CD4-positive, alpha-beta T cell (primary cell): Measurements from ENCODE around the gene ZNF385B. TPM values are rescaled to one million over a fixed set of nuclear protein-coding genes. Genes with fewer than 3 reads are reported as not detected.

ENCODE experiments used
- ATAC-seq: fragments of 200-7000 bp; cut with Tn5 transposase; one replicate; pipeline ENCODE4 v1.10.0; 2022; ENCODE audit warnings: mild to moderate bottlenecking; ENCODE audit not compliant: poor library complexity
- CTCF ChIA-PET: fragments of 350-600 bp; sonication (Branson Sonifier 250); formaldehyde crosslinking; loops from one replicate; lab custom pipeline; 2021; ENCODE audit warnings: antibody characterized with exemption, inconsistent platforms; lab: Charles Lee
- POLR2A ChIA-PET: fragments of 350-600 bp; sonication (Branson Sonifier 250); formaldehyde crosslinking; loops from one replicate; lab custom pipeline; 2021; ENCODE audit warnings: antibody characterized with exemption, inconsistent platforms; lab: Charles Lee
- DNase-seq, 14 experiments: peaks; one replicate each; pipeline ENCODE4 v3.0.0-alpha.2; 2013 to 2020; ENCODE audit warnings: mixed read lengths in 2 of 14
- H3K27ac ChIP-seq, 2 donors: one replicate each; pipeline versions ENCODE4 v1.5.1 to v1.7.0; 2013; ENCODE audit warnings: low read length in 2 of 2, low read depth in 1 of 2, mild to moderate bottlenecking in 1 of 2
- H3K27me3 ChIP-seq, 2 experiments: 1 replicate in 1 of 2; 2 replicates in 1 of 2; pipeline versions ENCODE4 v1.6.1 to v1.7.0; 2013; ENCODE audit warnings: low read length in 2 of 2, control low read depth in 1 of 2, mild to moderate bottlenecking in 1 of 2, moderate library complexity in 1 of 2; ENCODE audit not compliant: insufficient read depth in 2 of 2, control insufficient read depth in 1 of 2
- H3K36me3 ChIP-seq: one replicate; pipeline ENCODE4 v1.6.1; 2013; ENCODE audit warnings: low read length, control low read depth; ENCODE audit not compliant: insufficient read depth
- H3K4me1 ChIP-seq: one replicate; pipeline ENCODE4 v1.6.1; 2013; ENCODE audit warnings: low read length, control low read depth; ENCODE audit not compliant: insufficient read depth
- H3K4me3 ChIP-seq: one replicate; pipeline ENCODE4 v1.5.1; 2013; ENCODE audit warnings: mild to moderate bottlenecking, low read length, moderate library complexity
- H3K9me3 ChIP-seq, 2 experiments: 1 replicate in 1 of 2; 2 replicates in 1 of 2; pipeline versions ENCODE4 v1.6.1 to v1.7.0; 2013; ENCODE audit warnings: low read length in 2 of 2, mild to moderate bottlenecking in 2 of 2, control low read depth in 1 of 2, moderate library complexity in 1 of 2; ENCODE audit not compliant: control insufficient read depth in 1 of 2, insufficient read depth in 1 of 2
- H3K27ac Mint-ChIP-seq: one replicate; pipeline ENCODE4 v1.8.0; 2020; ENCODE audit warnings: mixed read lengths
- H3K27me3 Mint-ChIP-seq: one replicate; pipeline ENCODE4 v1.8.0; 2021; ENCODE audit warnings: mixed read lengths
- H3K36me3 Mint-ChIP-seq: one replicate; pipeline ENCODE4 v1.8.0; 2021; ENCODE audit warnings: low read depth, mixed read lengths
- H3K4me1 Mint-ChIP-seq: one replicate; pipeline ENCODE4 v1.8.0; 2021; ENCODE audit warnings: low read depth, mixed read lengths
- H3K4me3 Mint-ChIP-seq: one replicate; pipeline ENCODE4 v1.8.0; 2020; ENCODE audit warnings: mild to moderate bottlenecking, mixed read lengths
- H3K9me3 Mint-ChIP-seq: one replicate; pipeline ENCODE4 v1.8.0; 2020; ENCODE audit warnings: mixed read lengths
- intact Hi-C, 2 experiments: fragments of 100-400 bp; cut with DNase I in 1 of 2; cut with micrococcal nuclease in 1 of 2; formaldehyde crosslinking; loops; one replicate each; pipeline versions ENCODE4 v1.15.1 to v1.9.0; 2023 to 2025; cut with DNase I, micrococcal nuclease
- total RNA-seq, 174 experiments: library from RNA in 2 of 174; stranded (reverse) in 2 of 174; gene quantifications; one replicate each; pipeline ENCODE4 v1.2.3 and lab custom pipeline; 2021 to 2026
- TF ChIP-seq, protein P1 (sequence below): fragments of 200-600 bp; IDR thresholded peaks from one replicate; pipeline ENCODE4 v1.8.0; 2022; ENCODE audit warnings: antibody characterized with exemption, mild to moderate bottlenecking

The ZNF385B gene
- total RNA-seq, 2 experiments from 2014 or later: not detected

- no peak for DNase-seq
- Mint-ChIP-seq H3K9me3 (no peaks in the 10 kb centered on the region), H3K4me1 (no peaks in the 10 kb centered on the region), H3K27ac (no peak overlapping the region), H3K4me3 (no peak overlapping the region), H3K27me3 (peaks cover 12% of the 10 kb centered on the region), H3K36me3 (no peaks in the 10 kb centered on the region)
- Histone ChIP-seq H3K27me3 (no peaks in the 10 kb centered on the region), H3K4me1 (no peaks in the 10 kb centered on the region), H3K9me3 (no peaks in the 10 kb centered on the region), H3K36me3 (no peaks in the 10 kb centered on the region), H3K4me3 (no peak overlapping the region), H3K27ac (no peak overlapping the region)
- intact Hi-C loops: no loop called here
- ATAC-seq: no peak
- POLR2A ChIA-PET: no interaction called here
- TF ChIP-seq, protein P1, sequence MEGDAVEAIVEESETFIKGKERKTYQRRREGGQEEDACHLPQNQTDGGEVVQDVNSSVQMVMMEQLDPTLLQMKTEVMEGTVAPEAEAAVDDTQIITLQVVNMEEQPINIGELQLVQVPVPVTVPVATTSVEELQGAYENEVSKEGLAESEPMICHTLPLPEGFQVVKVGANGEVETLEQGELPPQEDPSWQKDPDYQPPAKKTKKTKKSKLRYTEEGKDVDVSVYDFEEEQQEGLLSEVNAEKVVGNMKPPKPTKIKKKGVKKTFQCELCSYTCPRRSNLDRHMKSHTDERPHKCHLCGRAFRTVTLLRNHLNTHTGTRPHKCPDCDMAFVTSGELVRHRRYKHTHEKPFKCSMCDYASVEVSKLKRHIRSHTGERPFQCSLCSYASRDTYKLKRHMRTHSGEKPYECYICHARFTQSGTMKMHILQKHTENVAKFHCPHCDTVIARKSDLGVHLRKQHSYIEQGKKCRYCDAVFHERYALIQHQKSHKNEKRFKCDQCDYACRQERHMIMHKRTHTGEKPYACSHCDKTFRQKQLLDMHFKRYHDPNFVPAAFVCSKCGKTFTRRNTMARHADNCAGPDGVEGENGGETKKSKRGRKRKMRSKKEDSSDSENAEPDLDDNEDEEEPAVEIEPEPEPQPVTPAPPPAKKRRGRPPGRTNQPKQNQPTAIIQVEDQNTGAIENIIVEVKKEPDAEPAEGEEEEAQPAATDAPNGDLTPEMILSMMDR: no peak
- CTCF ChIA-PET: no interaction called here
Measured at GRCh38 chr2:179470992-179471391, 390.4 kb downstream of the ZNF385B start.

DNA sequence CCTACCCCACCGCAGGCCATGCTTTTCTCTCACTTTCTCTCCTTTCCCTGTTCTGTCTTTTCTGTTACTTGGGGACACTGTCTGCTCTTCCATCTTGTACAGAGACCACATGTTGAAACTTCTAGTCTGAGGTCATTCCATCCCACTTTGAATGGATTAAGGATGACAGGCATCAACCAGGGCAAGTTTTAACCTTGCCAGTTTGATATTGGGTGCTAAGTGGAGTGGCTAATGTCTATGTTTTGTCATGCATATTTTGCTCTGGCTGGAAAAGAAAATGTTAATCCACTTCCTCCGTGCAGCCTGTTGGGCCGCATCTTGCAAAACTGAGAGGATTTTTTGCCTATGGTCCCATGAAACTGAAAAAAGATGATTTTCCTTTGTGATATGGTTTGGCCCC lies 391.3 kb downstream of the ZNF385B start:
- Mint-ChIP-seq H3K27me3 (peaks cover 15% of the 10 kb centered on the region), H3K36me3 (no peaks in the 10 kb centered on the region), H3K4me3 (no peak overlapping the region), H3K27ac (no peak overlapping the region), H3K4me1 (no peaks in the 10 kb centered on the region), H3K9me3 (no peaks in the 10 kb centered on the region)
- DNase-seq: no peak
- ATAC-seq: no peak
- CTCF ChIA-PET: no interaction called here
- Histone ChIP-seq H3K27me3 (no peaks in the 10 kb centered on the region), H3K27ac (no peak overlapping the region), H3K9me3 (no peaks in the 10 kb centered on the region), H3K36me3 (no peaks in the 10 kb centered on the region), H3K4me3 (no peak overlapping the region), H3K4me1 (no peaks in the 10 kb centered on the region)
- TF ChIP-seq, protein P1: no peak
- intact Hi-C loops: no loop called here
- POLR2A ChIA-PET: no interaction called here

DNA sequence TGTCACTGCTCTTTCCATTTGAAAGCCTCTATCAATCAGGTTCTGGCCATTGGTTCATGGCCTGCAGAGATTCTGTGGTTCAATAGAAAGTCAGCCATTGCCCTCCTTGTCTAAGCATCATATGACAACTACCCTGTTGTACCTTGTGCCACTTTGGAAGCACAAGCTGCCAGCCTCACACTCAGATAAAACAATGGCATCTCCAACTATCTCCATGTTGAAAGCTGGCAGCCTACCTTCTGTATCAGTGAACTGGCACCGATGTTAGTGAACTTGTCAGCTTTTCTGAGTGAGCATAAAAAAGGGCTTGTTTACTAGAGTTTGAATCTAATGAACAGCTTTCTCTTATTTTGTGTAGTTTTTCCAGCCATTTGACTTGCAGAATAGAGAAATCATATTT lies 393.5 kb downstream of the ZNF385B start:
- H3K4me1 ChIP-seq: no peaks in the 10 kb centered on the region
- H3K27me3 ChIP-seq: no peaks in the 10 kb centered on the region
- no peaks in the 10 kb centered on the region for H3K9me3 ChIP-seq
- Mint-ChIP-seq H3K36me3 (no peaks in the 10 kb centered on the region), H3K4me3 (no peak overlapping the region), H3K27me3 (peaks cover 14% of the 10 kb centered on the region), H3K27ac (no peak overlapping the region), H3K4me1 (no peaks in the 10 kb centered on the region), H3K9me3 (no peaks in the 10 kb centered on the region)
- TF ChIP-seq, protein P1: no peak
- ATAC-seq (no peak), DNase-seq (no peak)
- no peak overlapping the region for H3K27ac ChIP-seq
- H3K4me3 ChIP-seq: no peak overlapping the region
- no peaks in the 10 kb centered on the region for H3K36me3 ChIP-seq
- CTCF ChIA-PET: no interaction called here
- POLR2A ChIA-PET: no interaction called here
- intact Hi-C loops: no loop called here
